G401 (cell line): ENCODE measurements around the gene EPHA8. TPM values are rescaled to one million over a fixed set of nuclear protein-coding genes. Genes with fewer than 3 reads are reported as not detected.

Source experiments
- DNase-seq: peaks from one replicate; pipeline ENCODE4 v3.0.0-alpha.2; 2015; ENCODE audit warnings: low spot score
- in situ Hi-C: cut with HindIII; loops from 2 replicates; pipeline ENCODE4 v1.10.0; 2016; ENCODE audit warnings: low sequenced_read_pairs, mixed read lengths
- total RNA-seq: library from RNA; depleted of rRNA; stranded (reverse); fragments of >200 nt; shearing (Covaris generic); gene quantifications from 2 replicates; pipeline ENCODE4 v1.2.3, GENCODE V29; 2014; rRNA removed

Gene EPHA8
- total RNA-seq: not detected in 2 replicates

DNA sequence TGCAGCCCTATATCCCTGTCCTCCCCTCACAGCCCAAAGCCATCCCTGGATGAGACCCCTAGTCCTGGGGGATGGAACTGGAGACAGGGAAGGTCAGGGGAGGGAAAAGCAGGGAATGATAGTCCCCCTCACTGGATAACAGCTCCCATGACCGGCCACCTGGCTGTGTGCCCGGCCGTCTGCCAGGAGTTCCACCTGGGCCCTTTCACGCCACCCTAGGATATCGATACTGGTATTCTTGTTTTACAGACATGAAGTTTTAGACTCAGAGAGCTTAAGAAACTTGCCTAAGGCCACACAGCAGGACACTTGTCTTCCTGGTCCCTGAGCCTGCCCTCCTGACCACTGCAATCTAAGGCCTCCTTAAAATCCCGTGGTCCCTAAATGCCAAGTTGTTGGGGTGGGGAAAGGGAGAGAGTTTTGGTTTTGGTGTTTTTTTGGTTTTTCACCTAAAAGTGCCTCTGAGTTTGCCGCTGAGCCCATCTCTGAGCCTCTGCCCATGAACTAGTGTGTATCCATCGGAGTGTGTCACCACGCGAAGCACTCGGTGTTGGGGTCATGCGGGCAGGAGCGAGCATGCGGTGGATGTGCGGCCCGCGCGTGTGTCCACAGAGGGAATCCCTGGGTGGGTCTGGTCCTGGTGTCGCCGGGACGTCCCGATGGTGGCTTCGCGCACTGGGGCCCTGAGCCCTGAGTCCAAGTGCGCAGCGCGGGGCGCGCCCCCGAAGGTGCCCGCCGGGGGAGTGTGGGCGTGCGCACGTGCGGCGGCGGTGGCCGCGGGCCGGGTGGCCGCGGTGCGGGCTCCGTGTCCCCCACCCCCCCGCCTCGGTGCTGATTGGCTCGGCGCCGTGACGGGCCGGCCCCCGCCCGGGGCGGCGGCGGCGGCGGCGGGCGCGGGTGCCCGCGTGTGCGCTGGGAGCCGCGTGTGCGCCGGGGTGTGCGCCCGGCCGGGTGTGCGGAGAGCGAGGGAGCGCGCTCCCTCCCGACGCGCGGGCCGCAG is at the start of gene EPHA8:
EPHA8 (plus strand) TSS at position 906 of the 1,000 bp plus-strand sequence. CDS start 147 bp downstream, outside the sequence.
- in situ Hi-C loops: no loop called here
- no peak for DNase-seq

DNA sequence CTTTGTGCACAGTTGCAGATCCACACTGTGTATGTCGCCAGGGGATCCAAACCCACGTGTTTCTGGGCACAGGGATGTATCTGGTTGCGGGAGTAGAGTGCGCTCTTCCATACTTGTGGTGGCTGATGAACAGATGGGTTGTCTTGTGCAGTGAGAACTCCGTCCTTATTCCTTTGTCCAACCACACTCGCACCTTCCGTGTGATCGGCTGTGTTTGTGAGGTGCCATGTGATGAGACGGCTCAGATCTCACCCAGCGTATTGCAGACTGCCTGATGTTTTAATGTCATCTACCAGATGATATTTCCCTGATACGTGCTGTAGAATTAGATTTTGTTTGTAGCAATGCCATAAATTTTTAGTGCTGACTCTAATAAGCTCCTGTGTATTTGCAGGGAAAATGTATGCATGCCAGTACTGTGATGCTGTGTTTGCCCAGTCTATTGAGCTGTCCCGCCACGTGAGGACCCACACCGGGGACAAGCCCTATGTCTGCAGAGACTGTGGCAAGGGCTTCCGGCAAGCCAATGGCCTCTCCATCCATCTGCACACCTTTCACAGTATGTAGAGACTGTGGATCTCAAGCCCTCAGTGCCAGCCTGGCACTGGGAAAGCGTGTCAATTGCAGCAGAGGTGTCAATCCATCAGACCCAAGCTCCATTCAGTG is 46.2 kb upstream of the EPHA8 start:
- DNase-seq: no peak
- in situ Hi-C loops: no loop called here

DNA sequence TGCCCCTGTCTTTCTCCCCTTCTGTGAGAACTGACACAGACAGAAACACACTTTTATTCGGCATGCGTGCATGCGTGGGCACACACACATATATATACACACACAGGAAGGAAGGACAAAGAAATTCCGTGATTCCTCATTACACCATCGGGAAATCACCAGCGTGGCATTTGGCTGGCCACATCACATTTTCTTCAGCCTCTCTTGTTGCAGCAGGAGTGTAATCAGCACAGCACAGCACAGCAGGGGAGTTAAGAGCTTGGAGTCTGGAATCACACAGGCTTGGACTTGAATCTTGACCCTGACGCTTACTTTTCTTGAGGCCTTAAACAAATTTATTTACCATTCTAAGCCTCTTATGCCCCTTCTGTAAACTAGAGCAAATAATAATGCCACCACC is 45.3 kb upstream of the EPHA8 start:
- DNase-seq: no peak
- in situ Hi-C loops: no loop called here

DNA sequence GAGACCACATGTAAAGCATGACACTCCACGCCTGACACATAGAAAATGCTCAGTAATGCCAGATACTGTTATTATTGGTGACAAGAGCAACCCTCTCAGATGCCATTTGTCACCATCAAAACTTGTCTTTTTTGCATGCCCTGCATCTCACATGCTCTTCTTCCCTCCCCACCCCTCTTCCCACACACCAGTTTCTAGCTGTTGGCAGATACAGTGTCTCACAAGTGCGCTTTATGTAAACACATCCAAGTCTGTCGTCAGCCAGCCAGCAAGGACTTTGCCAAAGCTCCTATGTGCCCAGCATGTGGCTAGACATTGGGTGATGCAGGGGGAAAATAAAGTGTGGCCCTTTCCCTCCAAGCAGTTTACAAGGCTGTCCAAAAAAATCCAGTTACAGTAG is 44.9 kb upstream of the EPHA8 start:
- in situ Hi-C loops: no loop called here
- DNase-seq: no peak

DNA sequence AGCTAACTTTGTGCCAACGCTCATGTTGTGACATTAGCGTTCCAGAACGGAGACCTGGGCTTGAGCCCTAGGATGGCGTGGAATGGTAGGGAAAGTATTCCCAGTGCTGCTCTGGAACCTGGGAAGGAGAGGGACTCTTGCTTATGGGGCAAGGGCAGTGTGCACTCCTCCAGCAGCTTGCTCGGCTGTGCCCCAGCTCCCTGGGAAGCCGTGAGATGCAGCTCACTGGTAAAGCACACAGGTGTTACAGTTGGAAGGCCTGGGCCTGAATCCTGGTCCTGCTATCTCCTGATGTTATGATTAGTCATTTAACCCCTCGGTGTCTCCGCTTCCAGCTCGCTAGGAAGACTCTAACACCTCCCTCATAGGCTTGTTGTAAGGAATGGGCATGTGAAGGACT is 42.4 kb upstream of the EPHA8 start:
- in situ Hi-C loops: no loop called here
- no peak for DNase-seq

DNA sequence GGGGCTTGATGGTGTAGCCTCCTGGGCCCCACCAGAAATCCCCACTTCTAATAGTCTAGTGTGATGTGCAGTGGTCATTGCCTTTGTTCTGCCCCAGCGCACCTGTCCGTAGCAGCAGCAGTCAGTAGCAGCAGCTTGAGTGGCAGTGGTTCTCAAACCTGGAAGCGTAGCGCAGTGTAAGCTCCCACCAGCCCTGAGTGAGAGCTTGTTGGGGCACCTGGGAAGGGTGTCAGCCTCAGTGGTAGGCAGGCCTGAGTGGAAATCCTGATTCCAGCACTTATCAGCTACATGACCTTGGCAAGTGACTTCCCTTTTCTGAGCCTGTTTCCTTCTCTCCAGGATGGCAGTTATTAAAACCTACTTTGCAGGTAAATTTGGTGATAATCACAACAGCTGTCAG is 41.6 kb upstream of the EPHA8 start:
- DNase-seq: no peak
- in situ Hi-C loops: no loop called here

DNA sequence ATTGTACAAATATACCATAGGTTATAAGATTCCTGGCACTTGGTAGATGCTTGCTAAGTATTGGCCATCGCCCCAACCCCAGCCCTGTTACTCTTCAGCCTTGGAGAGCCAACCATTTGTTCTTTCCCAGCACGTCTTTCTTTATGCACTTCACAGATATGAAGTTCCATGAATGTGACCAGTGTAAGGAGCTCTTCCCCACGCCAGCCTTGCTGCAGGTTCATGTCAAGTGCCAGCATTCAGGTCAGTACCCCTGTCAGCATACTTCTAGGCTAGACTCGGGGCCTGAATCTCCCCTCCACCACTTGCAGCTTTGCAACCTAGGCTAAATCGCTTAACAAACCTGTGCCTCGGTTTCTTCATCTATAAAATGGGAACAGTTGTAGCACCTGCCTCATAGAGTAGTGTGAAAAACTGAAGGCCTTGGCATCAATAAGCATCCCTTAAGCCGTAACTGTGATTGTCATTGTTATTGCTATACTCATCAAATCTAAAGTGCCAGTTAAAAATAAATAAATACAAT is 41.0 kb upstream of the EPHA8 start:
- no peak for DNase-seq
- in situ Hi-C loops: no loop called here

DNA sequence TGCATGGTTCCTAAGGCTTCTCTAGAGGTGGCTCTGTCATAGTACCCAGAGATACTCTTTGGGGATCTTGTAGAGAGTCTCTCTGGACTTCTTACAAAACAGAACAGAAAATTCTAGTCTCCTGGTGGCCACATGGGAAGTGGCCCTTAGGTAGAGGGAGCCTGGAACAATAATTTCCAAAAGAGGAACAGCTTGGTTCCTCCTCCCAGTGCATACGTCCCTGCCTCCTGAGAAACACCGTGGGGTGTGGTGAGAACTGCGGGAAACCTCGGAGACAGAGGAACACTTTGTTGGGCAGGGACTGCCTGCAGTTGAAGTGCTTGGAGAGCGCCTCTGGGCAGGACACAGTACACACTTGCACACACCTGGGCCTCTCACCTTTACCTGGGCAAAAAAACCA is 38.8 kb upstream of the EPHA8 start:
- DNase-seq: no peak
- in situ Hi-C loops: no loop called here

DNA sequence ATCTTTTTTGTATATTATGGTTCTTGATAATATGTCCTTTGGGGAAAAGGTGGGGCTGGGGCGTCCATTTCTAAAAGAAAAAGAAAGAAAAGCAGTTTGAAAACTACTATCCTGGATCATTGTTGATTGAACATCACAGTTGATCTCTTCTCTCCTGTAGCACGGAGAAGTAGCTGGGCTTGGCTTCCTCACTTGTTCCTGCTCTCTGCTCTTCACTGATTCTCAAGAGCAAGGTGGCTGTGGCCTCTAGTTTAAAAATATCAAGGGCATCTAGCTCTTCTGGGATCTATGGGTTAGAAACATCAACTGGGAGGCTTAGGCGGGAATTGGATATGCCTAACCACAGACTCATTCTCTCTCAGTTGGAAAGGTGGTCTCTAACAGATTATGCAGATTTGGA is 38.1 kb upstream of the EPHA8 start:
- DNase-seq: no peak
- in situ Hi-C loops: no loop called here

DNA sequence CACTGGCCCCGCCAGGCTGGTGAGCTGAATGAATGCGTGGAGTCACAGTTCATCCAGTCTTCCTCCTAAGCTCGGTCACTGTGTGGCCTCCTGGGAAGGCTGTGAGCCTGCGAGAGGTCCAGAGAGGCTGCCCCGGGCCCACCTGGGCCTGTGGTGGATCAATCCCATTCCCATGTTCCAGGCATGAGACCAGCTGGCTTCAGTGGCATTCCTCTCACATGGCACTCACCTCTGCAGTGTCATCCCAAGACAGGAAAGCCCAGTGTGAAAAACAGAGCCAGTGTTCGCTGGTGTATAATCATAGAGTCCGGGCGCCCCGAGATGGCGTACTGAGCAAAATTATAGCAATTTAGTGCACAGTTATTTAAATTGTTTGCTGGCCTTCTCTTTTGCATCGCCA is 37.6 kb upstream of the EPHA8 start:
- DNase-seq: no peak
- in situ Hi-C loops: no loop called here

DNA sequence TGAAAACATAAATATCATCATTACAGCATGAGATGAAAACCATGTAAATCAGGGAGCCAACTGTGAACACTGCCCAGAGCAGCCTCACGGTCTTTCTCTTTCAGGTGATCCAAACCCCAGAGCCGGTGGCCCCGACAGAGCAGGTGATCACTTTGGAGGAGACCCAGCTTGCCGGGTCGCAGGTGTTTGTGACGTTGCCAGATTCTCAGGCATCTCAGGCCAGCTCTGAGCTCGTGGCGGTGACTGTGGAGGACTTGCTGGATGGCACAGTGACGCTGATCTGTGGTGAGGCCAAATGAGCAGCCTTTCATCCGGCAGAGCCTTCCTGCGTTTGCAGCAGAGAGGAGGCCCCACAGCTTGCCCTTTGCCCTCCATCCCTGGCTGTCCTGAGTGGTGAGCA is 37.2 kb upstream of the EPHA8 start:
- DNase-seq: peak; percentile 42
- in situ Hi-C loops: no loop called here

DNA sequence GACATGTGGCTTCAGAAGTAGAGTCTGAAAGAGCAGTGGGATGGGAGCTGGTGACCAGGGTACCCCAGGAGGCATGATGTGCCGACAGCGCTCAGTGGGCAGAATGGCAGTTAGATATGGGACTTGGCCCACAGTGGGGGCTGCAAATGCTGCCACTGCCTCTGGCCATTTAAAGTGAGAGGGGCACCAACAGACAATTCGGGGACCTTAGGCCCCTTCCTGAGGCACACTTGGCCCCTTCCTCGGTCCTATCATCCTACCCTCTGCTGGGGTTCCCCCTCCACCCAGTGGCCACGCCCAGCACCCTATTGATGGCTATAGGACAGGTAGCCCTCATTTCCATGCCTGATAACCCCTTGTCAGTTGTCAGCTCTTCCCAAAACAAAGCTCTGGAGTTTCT is 36.6 kb upstream of the EPHA8 start:
- in situ Hi-C loops: no loop called here
- DNase-seq: no peak

DNA sequence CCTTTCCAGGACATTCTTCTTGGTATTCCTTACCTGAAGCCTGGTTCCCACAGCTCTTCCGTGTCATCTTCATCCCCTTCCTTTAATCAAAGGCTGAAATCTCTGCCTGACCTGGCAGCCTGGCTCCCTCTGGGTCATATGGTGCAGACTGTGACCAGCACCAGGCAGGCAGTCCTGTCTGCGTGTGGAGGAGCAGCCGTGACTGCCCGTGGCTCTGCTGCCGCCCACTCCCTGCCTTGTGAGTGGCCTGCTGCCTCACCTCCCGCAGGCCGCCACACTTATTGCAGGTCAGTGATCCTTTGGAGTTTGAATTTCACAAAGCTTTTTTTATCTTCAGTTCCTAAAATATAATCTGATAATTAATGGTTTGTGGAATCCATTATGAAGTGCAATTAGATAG is 36.2 kb upstream of the EPHA8 start:
- DNase-seq: peak; percentile 27

DNA sequence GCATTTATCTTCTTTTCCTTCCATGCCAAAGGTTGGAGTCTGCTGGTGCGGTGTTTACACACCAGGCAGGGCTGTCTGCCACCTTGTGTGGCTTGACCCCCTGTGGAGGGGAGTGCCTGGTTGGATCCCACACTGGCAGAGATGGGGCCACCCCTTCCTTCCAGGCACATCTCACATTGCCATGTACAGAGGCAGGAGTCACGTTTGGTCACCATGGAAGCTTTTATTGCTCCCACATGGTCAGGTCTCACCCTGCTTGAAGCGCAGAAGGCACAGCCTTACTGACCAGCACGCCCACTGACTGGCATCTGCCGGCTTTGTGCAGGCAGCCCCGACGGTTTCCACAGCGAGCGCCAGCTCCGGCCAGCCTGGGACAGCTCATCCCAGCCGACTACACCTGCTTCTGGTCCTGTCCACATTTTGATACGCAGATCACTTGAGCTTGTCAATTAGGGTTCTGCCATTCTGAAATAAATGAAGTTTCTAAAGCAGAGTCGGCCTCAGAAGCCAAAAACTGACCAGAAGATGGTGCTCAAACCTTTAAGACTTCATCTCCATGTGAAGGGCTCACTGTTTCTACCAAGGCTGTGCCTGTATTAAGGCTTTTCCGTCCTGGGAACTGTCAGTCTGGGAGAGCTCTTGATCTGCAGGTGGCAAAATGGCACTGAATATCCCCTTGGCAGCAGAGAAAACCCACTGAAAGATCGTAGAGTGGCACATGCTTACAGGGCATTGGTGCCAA is 35.6 kb upstream of the EPHA8 start:
- peak; percentile 70 for DNase-seq
- in situ Hi-C loops: no loop called here

More for the DNA sequence above, 36.2 kb upstream of the EPHA8 start:
- in situ Hi-C loops: no loop called here

DNA sequence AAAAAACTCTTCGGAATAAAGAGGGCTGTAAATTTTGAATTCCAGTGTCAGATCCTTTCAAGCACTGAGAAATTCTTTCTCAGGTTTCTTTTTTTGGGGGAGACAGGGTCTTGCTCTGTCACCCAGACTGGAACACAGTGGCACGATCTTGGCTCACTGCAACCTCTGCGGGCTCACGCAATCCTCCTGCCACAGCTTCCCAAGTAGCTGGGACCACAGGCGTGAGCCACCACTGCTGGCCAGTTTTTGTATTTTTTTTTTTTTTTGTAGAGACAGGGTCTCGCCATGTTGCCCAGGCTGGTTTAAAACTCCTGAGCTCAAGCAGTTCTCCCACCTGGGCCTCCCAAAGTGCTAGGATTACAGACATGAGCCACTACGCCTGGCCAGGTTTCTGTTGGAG is 34.8 kb upstream of the EPHA8 start:
- no peak for DNase-seq
- in situ Hi-C loops: no loop called here

DNA sequence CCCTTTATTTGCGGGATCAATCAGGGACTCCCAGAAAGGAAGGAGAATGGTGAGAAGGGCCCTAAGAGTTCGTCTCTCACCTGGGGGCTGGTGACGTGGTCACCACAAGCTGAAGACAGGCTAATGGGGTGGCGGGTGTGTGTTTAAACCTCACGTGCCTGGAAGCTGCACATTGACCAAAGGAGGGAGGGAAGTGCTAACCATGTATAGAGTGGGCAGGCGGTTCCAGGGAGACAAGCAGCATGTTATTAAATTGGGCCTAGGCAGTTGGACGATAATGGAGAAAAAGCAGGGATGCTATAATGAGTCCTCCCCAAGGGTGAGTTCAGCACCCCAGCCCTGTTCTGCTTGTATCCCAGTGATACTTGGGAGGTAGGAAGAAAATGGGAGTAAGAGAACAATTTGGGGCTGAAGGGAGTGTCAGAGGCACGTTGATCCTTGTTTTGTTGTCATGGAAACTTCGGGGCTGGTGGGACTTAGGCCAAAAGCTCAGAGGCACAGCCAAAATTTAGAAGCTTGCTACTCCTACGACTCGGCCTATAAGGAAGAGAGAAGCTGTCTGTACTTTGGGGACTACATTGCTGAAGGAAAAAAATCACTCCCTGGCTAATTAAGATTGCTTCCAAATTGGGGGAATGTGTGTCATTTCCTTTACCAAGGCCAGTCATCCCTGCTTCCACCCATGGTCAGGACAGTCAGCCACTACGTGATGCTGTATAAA is 33.2 kb upstream of the EPHA8 start:
- in situ Hi-C loops: no loop called here

DNA sequence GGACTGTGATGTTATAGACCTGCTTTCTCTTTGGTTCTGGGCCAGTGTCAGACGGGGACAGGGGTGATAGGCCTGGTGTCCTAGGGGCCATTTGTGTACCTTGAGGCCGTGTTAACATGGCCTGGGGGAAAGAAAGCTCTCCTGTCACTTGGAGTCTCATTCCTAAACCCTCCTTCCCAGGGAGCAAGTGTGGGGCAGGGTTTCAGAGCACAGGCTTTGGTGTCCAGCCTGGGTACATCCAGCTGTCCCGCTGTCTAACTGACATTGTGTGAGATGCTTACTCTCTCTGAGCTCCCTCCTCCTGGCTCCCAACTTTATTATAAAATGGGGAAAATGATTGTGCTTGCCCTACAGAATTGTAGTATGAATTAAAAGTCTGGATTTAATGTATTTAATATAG is 32.6 kb upstream of the EPHA8 start:
- in situ Hi-C loops: no loop called here
- DNase-seq: no peak

More for the DNA sequence above, 33.2 kb upstream of the EPHA8 start:
- DNase-seq: no peak

DNA sequence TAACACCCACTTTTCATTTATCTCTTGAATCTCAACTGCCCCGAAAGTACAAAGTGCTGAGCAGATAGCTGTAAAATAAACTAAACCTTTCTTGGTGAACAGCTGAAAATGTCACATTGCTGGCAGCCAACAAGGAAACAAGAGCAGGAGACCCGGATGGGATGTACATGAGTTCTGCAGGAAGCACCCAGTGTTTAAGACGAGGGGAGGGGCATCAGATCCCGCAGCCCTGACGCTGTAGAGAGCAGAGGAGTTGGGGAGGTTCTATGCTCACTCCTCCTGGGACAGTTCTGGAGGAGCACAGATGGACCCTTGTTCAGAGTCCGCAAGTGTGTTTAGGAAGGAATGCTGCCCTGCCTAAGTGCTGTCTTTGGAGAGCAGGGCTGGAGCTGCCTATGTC is 32.0 kb upstream of the EPHA8 start:
- in situ Hi-C loops: no loop called here
- DNase-seq: no peak
